ENCODE measurements around the gene SRRM3. TPM values are rescaled to one million over a fixed set of nuclear protein-coding genes. Genes with fewer than 3 reads are reported as not detected.

SRRM3 gene
- polyA plus RNA-seq, 1 experiment = 0.80 TPM

DNA sequence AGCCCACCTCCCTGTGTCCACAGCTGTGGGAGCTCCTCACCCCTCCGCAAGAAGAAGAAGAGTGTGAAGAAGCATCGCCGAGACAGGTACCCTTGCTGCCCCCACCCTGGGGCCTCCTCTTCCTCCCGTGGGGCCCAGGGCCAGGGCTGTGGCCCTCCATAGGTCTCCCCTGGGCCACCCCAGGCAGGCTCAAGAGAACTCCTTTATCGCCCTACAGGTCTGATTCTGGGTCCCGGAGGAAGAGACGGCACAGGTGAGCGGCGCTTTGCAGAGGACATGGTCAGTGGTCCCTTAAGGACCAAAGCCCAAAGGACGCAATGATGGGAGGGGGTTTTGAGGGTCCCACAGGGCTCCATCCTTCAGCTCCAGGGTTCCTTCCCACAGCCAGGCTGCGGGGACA lies 59.6 kb downstream of the SRRM3 start:
- no peak for DNase-seq (ENCODE audit: low read depth)
- no peak overlapping the region for H3K4me3 ChIP-seq (ENCODE audit: low read depth, low read length)
- H3K27me3 ChIP-seq (ENCODE audit: control insufficient read depth, insufficient read depth, low read length) = no peaks in the 10 kb centered on the region; the same call in none of the 2 replicates
- no peaks in the 10 kb centered on the region for H3K36me3 ChIP-seq (ENCODE audit: control insufficient read depth, insufficient read depth, low read length)
- ChIA-PET CTCF (interaction anchor here (1.7 to 3.8 kb wide), 4 partner anchors 17 to 83 kb away, joined by 10 to 48 read pairs (median 26); no protein-coding TSS in a partner anchor), POLR2A (no interaction called here)
- no peak for TF ChIP-seq CTCF (IDR thresholded peaks at IDR 0.05; ENCODE audit: insufficient read depth, low read depth, low read length)

GRCh38 chr7:76261931-76262330 lies 60.2 kb downstream of the SRRM3 start:
- DNase-seq (ENCODE audit: low read depth) = no peak
- H3K36me3 ChIP-seq (ENCODE audit: control insufficient read depth, insufficient read depth, low read length) = no peaks in the 10 kb centered on the region
- H3K4me3 ChIP-seq (ENCODE audit: low read depth, low read length) = no peak overlapping the region
- POLR2A ChIA-PET = no interaction called here
- H3K27me3 ChIP-seq (ENCODE audit: control insufficient read depth, insufficient read depth, low read length) = peaks cover 4% of the 10 kb centered on the region
- TF ChIP-seq CTCF (IDR thresholded peaks at IDR 0.05; ENCODE audit: insufficient read depth, low read depth, low read length) = no peak
- CTCF ChIA-PET = interaction anchor here (0.7 to 3.8 kb wide), 17 partner anchors 9 to 173 kb away, joined by 3 to 48 read pairs (median 6); no protein-coding TSS in a partner anchor

GRCh38 chr7:76262683-76263402 lies 61.1 kb downstream of the SRRM3 start:
- peak; percentile 86 for TF ChIP-seq CTCF (IDR thresholded peaks at IDR 0.05; ENCODE audit: insufficient read depth, low read depth, low read length)
- no peak for DNase-seq (ENCODE audit: low read depth)
- ChIA-PET CTCF (interaction anchor here (0.5 to 3.8 kb wide), 34 partner anchors 8 to 417 kb away, joined by 3 to 48 read pairs (median 4); no protein-coding TSS in a partner anchor), POLR2A (no interaction called here)
- Histone ChIP-seq H3K27me3 (ENCODE audit: control insufficient read depth, insufficient read depth, low read length) (peaks cover 8% of the 10 kb centered on the region), H3K4me3 (ENCODE audit: low read depth, low read length) (no peak overlapping the region), H3K36me3 (ENCODE audit: control insufficient read depth, insufficient read depth, low read length) (no peaks in the 10 kb centered on the region)

DNA sequence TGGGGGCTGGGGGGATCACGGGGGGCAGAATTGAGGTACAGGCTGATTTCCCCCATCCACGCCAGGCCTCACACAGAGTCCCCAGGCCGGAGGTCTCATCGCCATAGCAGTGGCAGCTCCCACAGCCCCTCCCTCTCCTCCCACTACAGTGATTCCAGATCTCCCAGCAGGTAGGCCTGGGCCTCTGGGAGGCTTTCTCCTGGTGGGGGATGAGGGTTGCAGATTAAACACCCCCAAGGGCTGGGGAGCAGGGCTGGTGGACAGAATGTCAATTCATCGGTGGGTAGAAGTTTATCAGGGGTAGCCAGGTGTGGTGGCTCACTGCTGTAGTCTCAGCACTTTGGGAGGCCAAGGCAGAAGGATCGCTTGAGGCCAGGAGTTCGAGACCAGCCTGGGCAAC lies 63.6 kb downstream of the SRRM3 start:
- ChIA-PET CTCF (interaction anchor here (0.9 to 3.8 kb wide), 5 partner anchors 36 to 88 kb away, joined by 3 to 23 read pairs (median 5); no protein-coding TSS in a partner anchor), POLR2A (no interaction called here)
- no peak for TF ChIP-seq CTCF (IDR thresholded peaks at IDR 0.05; ENCODE audit: insufficient read depth, low read depth, low read length)
- H3K4me3 ChIP-seq (ENCODE audit: low read depth, low read length) = no peak overlapping the region
- DNase-seq (ENCODE audit: low read depth) = no peak
- H3K27me3 ChIP-seq (ENCODE audit: control insufficient read depth, insufficient read depth, low read length) = peaks cover 23% of the 10 kb centered on the region
- no peaks in the 10 kb centered on the region for H3K36me3 ChIP-seq (ENCODE audit: control insufficient read depth, insufficient read depth, low read length)

GRCh38 chr7:76267107-76267893 lies 65.6 kb downstream of the SRRM3 start:
- POLR2A ChIA-PET = no interaction called here
- CTCF ChIA-PET = interaction anchor here (0.8 kb wide), 1 partner anchor 89 kb away, joined by 3 read pairs; no protein-coding TSS in a partner anchor
- H3K36me3 ChIP-seq (ENCODE audit: control insufficient read depth, insufficient read depth, low read length) = no peaks in the 10 kb centered on the region
- no peak for TF ChIP-seq CTCF (IDR thresholded peaks at IDR 0.05; ENCODE audit: insufficient read depth, low read depth, low read length)
- no peak for DNase-seq (ENCODE audit: low read depth)
- no peak overlapping the region for H3K4me3 ChIP-seq (ENCODE audit: low read depth, low read length)
- H3K27me3 ChIP-seq (ENCODE audit: control insufficient read depth, insufficient read depth, low read length) = peaks cover 25% of the 10 kb centered on the region

All from BJ (cell line).